GM18498 (cell line): ENCODE measurements around the gene IRAK4.

Experiments used
- ATAC-seq: cut with Tn5 transposase; IDR thresholded peaks from one replicate; pipeline ENCODE4 v1.9.1; 2021; ENCODE audit warnings: mild to moderate bottlenecking, moderate library complexity; ENCODE audit not compliant: unreplicated experiment

IRAK4 gene

DNA sequence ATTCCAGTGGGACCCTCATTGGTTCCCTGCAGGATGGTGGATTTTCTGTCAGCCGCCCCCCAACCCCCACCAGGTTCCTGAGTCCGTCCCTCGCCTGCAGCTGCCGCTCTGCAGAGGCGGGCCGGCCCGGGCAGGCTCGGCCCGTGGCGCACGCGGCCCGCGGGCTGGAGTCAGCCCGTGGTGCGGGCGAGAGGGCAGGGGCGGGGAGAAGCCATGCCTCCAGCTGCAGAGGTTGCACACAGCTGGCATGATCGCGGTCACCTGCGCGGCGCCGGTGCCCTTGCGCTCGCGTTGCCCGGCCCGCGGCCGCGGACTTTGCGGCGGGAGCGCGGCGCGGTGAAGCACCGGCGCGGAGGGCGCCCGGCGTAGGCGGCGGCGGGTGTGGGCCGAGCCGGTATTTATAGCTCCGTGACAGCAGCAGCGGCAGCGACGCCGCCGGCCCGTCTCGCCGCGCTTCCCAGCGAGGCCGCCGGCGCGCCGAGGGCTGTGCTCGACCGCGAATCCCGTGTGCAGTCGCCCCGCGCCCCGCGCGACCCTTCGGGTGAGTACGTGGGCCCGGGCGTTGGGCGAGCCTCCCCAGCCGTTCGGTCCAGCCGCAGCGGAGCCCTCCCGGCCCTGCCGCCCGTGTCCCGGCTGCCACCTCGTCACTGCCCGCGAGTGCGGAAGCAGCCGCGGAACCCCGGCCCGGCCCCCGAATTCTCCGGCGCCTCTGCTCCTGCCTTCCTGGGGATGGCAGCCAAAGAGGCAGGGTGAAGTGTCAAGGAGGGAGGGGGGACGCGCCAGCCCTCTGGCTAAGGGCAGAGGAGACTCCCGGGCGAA is 77.1 kb downstream of the IRAK4 start, which contains the start of gene TMEM117:
TMEM117 (plus strand) TSS at position 426 of the 819 bp plus-strand sequence.
- ATAC-seq = peak; percentile 80

DNA sequence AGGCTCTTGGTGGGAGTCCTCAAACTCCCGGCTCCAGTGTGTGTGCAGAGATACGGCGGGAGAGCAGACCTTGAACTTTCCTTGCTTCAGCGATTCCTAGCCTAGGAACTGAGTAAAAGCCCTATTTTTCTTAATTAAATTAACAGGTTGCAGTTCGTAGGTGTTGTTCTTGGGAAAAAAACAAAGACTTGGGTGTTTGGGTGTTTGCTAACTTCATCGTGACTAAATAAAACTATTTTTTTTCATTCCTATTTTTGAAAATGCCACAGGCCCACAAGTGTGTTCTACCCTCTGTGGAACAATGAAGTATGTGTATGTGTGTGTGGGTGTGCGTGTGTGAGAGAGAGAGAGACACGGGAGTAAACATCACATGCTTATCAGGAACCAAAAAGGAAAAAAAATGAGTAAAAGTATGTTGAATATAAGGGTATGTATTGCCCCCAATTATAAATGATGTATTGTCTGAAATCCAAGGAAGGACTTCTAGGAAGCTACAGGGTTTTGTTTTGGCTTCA is 77.8 kb downstream of the IRAK4 start:
- peak; percentile 25 for ATAC-seq
